DOHH2 (cell line): ENCODE results near the gene KRTAP10-1.

Experiments used
- CTCF ChIP-seq: fragments of 200-600 bp; sonication (generic); IDR thresholded peaks from one replicate; pipeline ENCODE4 v1.5.1; 2014; ENCODE audit warnings: antibody characterized with exemption, mild to moderate bottlenecking, low read depth, low read length; ENCODE audit not compliant: poor library complexity, severe bottlenecking
- EZH2phosphoT487 ChIP-seq: fragments of 200-600 bp; sonication (generic); IDR thresholded peaks from 2 replicates; pipeline ENCODE4 v1.6.1; 2017; ENCODE audit warnings: borderline replicate concordance, mild to moderate bottlenecking, antibody characterized with exemption, low read length, moderate library complexity, mixed read lengths

- TF ChIP-seq CTCF: no peak
- no peak for TF ChIP-seq EZH2phosphoT487
Observed at GRCh38 chr21:44558695-44559094, 18.7 kb upstream of the KRTAP10-1 start, which contains the start of gene KRTAP10-3.
